HepG2 (cell line): ENCODE results near the gene PPP1R9A. TPM values are rescaled to one million over a fixed set of nuclear protein-coding genes. Genes with fewer than 3 reads are reported as not detected.

Source experiments
- ATAC-seq: fragments of 200-7000 bp; cut with Tn5 transposase; 3 replicates; pipeline ENCODE4 v1.9.1; 2020; ENCODE audit warnings: mild to moderate bottlenecking, moderate library complexity
- BruUV-seq: library from RNA; stranded (reverse); fragments of 400-500 nt; replicated peaks from 2 replicates; lab custom pipeline; 2021; lab: Mats Ljungman, UMichigan
- CTCF ChIA-PET: fragments of 300-600 bp; formaldehyde crosslinking; extraction: SDS; loops from one replicate; lab custom pipeline; 2021; ENCODE audit warnings: low total read pairs, inconsistent platforms, low intra/inter-chr PET ratio; lab: Yijun Ruan, JAX
- POLR2A ChIA-PET: fragments of 350-600 bp; sonication (Branson Sonifier 250); formaldehyde crosslinking; loops from one replicate; lab custom pipeline; 2020; ENCODE audit warnings: antibody characterized with exemption, inconsistent platforms; lab: Yijun Ruan, JAX
- DNase-seq: peaks from one replicate; pipeline ENCODE4 v3.0.0-alpha.2; 2015; ENCODE audit warnings: low spot score
- FAIRE-seq: peaks from 3 replicates; lab custom pipeline; 2011; peaks lifted over from hg19 to GRCh38; lab: Jason Lieb, UNC
- H2AFZ ChIP-seq: one replicate; pipeline ENCODE4 v1.6.1; 2011; ENCODE audit warnings: low read length, inconsistent platforms
- H3K27ac ChIP-seq: fragments of 300-600 bp; 3 replicates; pipeline ENCODE4 v1.8.0; 2011; ENCODE audit warnings: mixed run types, mild to moderate bottlenecking, mixed read lengths, low read length, inconsistent platforms; ENCODE audit not compliant: insufficient read depth; ENCODE audit errors: extremely low read length
- H3K27me3 ChIP-seq, 2 experiments: fragments of 200-600 bp in 1 of 2; 2 replicates in 1 of 2; 3 replicates in 1 of 2; pipeline versions ENCODE4 v1.6.0 to v1.8.0; 2011; ENCODE audit warnings: low read length in 2 of 2, mild to moderate bottlenecking in 2 of 2, moderate library complexity in 2 of 2, inconsistent platforms in 1 of 2; ENCODE audit not compliant: insufficient read depth in 2 of 2, control insufficient read depth in 1 of 2
- H3K36me3 ChIP-seq, 2 experiments: fragments of 200-600 bp in 1 of 2; replicated peaks in 1 of 2; 2 replicates in 1 of 2; 3 replicates in 1 of 2; pipeline versions ENCODE4 v1.5.1 to v1.8.0; 2011; ENCODE audit warnings: low read length in 2 of 2, inconsistent platforms in 1 of 2; ENCODE audit not compliant: insufficient read depth in 2 of 2, control insufficient read depth in 1 of 2
- H3K4me1 ChIP-seq: 2 replicates; pipeline ENCODE4 v1.5.1; 2012; ENCODE audit warnings: low read length, inconsistent platforms; ENCODE audit not compliant: insufficient read depth
- H3K4me2 ChIP-seq: 2 replicates; pipeline ENCODE4 v1.6.0; 2011; ENCODE audit warnings: low read depth, low read length, inconsistent platforms
- H3K4me3 ChIP-seq, 3 experiments: fragments of 200-600 bp in 1 of 3; sonication (generic), shearing (Covaris generic) in 1 of 3; replicated peaks in 1 of 3; 2 replicates each; pipeline ENCODE4 v1.5.1; 2011 to 2016; ENCODE audit warnings: low read length in 3 of 3, inconsistent platforms in 2 of 3, low read depth in 2 of 3, mild to moderate bottlenecking in 2 of 3, control low read depth in 1 of 3, mixed read lengths in 1 of 3; ENCODE audit not compliant: insufficient read depth in 1 of 3
- H3K79me2 ChIP-seq: one replicate; pipeline ENCODE4 v1.6.1; 2011; ENCODE audit warnings: low read length, inconsistent platforms; ENCODE audit not compliant: insufficient read depth
- H3K9ac ChIP-seq: 2 replicates; pipeline ENCODE4 v1.6.0; 2011; ENCODE audit warnings: mild to moderate bottlenecking, low read depth, low read length, inconsistent platforms; ENCODE audit not compliant: insufficient read depth
- H3K9me3 ChIP-seq: 2 replicates; pipeline ENCODE4 v1.5.1; 2012; ENCODE audit warnings: mild to moderate bottlenecking, low read length
- H4K20me1 ChIP-seq: 2 replicates; pipeline ENCODE4 v1.6.0; 2011; ENCODE audit warnings: inconsistent platforms, mild to moderate bottlenecking, low read length, moderate library complexity; ENCODE audit not compliant: insufficient read depth
- BRCA1 ChIP-seq: sonication (generic); formaldehyde crosslinking; IDR thresholded peaks from 2 replicates; pipeline ENCODE4 v1.4.0; 2020; ENCODE audit warnings: missing genetic modification reagents
- CAMTA2 ChIP-seq: sonication (generic); formaldehyde crosslinking; IDR thresholded peaks from 2 replicates; pipeline ENCODE4 v1.4.0; 2020; ENCODE audit warnings: mild to moderate bottlenecking, missing genetic modification reagents, borderline replicate concordance
- CREM ChIP-seq, 2 experiments: sonication (generic) in 1 of 2; formaldehyde crosslinking in 1 of 2; IDR thresholded peaks; 2 replicates each; pipeline versions ENCODE4 v1.4.0 to v1.6.1; 2016 to 2020; ENCODE audit warnings: antibody characterized with exemption in 1 of 2, mild to moderate bottlenecking in 1 of 2, missing genetic modification reagents in 1 of 2
- ERF ChIP-seq: IDR thresholded peaks from 2 replicates; pipeline ENCODE4 v1.6.1; 2018; ENCODE audit warnings: missing biosample characterization, missing genetic modification reagents
- FOXP1 ChIP-seq, 2 experiments: fragments of 450-650 bp in 1 of 2; IDR thresholded peaks; 2 replicates each; pipeline ENCODE4 v1.6.1; 2017 to 2018; ENCODE audit warnings: antibody characterized with exemption in 1 of 2
- GABPB1 ChIP-seq: IDR thresholded peaks from 2 replicates; pipeline ENCODE4 v1.6.1; 2016; ENCODE audit warnings: mild to moderate bottlenecking, missing genetic modification reagents, moderate library complexity, missing compliant biosample characterization
- NR2F2 ChIP-seq: IDR thresholded peaks from 2 replicates; pipeline ENCODE4 v1.6.1; 2012; ENCODE audit warnings: low read depth, inconsistent platforms, borderline replicate concordance
- NR3C1 ChIP-seq: sonication (generic); formaldehyde crosslinking; IDR thresholded peaks from 2 replicates; pipeline ENCODE4 v1.4.0; 2020; ENCODE audit warnings: missing genetic modification reagents
- POLR2AphosphoS2 ChIP-seq: IDR thresholded peaks from 2 replicates; pipeline ENCODE4 v1.6.1; 2011; ENCODE audit warnings: low read depth, low read length, improper control_type of control experiment
- SMYD3 ChIP-seq: sonication (generic); formaldehyde crosslinking; IDR thresholded peaks from 2 replicates; pipeline ENCODE4 v1.8.1; 2023; ENCODE audit warnings: mild to moderate bottlenecking, missing genetic modification reagents
- SP1 ChIP-seq, 2 experiments: fragments of 450-650 bp in 1 of 2; sonication (generic) in 1 of 2; formaldehyde crosslinking in 1 of 2; IDR thresholded peaks; 2 replicates each; pipeline versions ENCODE4 v1.4.0 to v1.6.1; 2016 to 2020; ENCODE audit warnings: missing genetic modification reagents in 1 of 2
- STAT5B ChIP-seq: sonication (generic); formaldehyde crosslinking; IDR thresholded peaks from 2 replicates; pipeline ENCODE4 v1.4.0; 2020; ENCODE audit warnings: missing genetic modification reagents
- TERF1 ChIP-seq: sonication (generic); formaldehyde crosslinking; IDR thresholded peaks from 2 replicates; pipeline ENCODE4 v1.8.0; 2022; ENCODE audit warnings: mild to moderate bottlenecking, missing genetic modification reagents, moderate library complexity
- U2AF2 ChIP-seq: fragments of 200-400 bp; formaldehyde crosslinking; IDR thresholded peaks from 2 replicates; pipeline ENCODE4 v1.6.1; 2017; ENCODE audit warnings: low read depth, mild to moderate bottlenecking, low read length
- ZKSCAN8 ChIP-seq: IDR thresholded peaks from 2 replicates; pipeline ENCODE4 v1.6.1; 2016; ENCODE audit warnings: borderline replicate concordance, missing genetic modification reagents, missing compliant biosample characterization
- ZNF121 ChIP-seq: sonication (generic); formaldehyde crosslinking; IDR thresholded peaks from 2 replicates; pipeline ENCODE4 v1.5.0; 2020; ENCODE audit warnings: mild to moderate bottlenecking, missing genetic modification reagents
- ZNF317 ChIP-seq: sonication (generic); formaldehyde crosslinking; IDR thresholded peaks from 2 replicates; pipeline ENCODE4 v1.5.0; 2020; ENCODE audit warnings: mild to moderate bottlenecking, missing genetic modification reagents
- ZNF367 ChIP-seq: sonication (generic); formaldehyde crosslinking; IDR thresholded peaks from 2 replicates; pipeline ENCODE4 v1.4.0; 2020; ENCODE audit warnings: missing genetic modification reagents, borderline replicate concordance
- ZNF468 ChIP-seq: sonication (generic); formaldehyde crosslinking; IDR thresholded peaks from 2 replicates; pipeline ENCODE4 v1.8.0; 2022; ENCODE audit warnings: mild to moderate bottlenecking, moderate library complexity, missing genetic modification reagents
- ZNF576 ChIP-seq: sonication (generic); formaldehyde crosslinking; IDR thresholded peaks from 2 replicates; pipeline ENCODE4 v1.4.0; 2020; ENCODE audit warnings: mild to moderate bottlenecking, missing genetic modification reagents
- WGBS: methylation state at CpG from one replicate; pipeline ENCODE4 v1.1.6; 2017; ENCODE audit warnings: low lambda C conversion rate; 5-methylcytosine and 5-hydroxymethylcytosine counted together
- in situ Hi-C: cut with HindIII; loops from 2 replicates; pipeline ENCODE4 v1.10.0; 2017; ENCODE audit warnings: low pct_unique_long_range_greater_than_20kb; ENCODE audit not compliant: extremely low pct_ligation_motif_present
- intact Hi-C: fragments of 100-400 bp; cut with micrococcal nuclease; formaldehyde crosslinking; loops from one replicate; pipeline ENCODE4 v1.10.0; 2022; ENCODE audit not compliant: unreplicated experiment
- polyA plus RNA-seq, 8 experiments: library from polyadenylated mRNA; depleted of rRNA in 3 of 8; stranded (reverse) in 7 of 8; unstranded in 1 of 8; fragments of >200 nt; fragmentation: Illumina TruSeq in 4 of 8; extraction: Trizol in 4 of 8; gene quantifications; 2 replicates each; pipeline versions ENCODE4 v1.2.1 to v1.2.3, GENCODE V29; 2011 to 2016; ENCODE audit warnings: low read depth in 4 of 8, missing spikeins in 1 of 8, mixed read lengths in 1 of 8; ENCODE audit not compliant: insufficient read depth in 1 of 8
- total RNA-seq, 5 experiments: library from RNA; depleted of rRNA; stranded (reverse); fragments of >200 nt; fragmentation: Illumina TruSeq; extraction: Trizol; gene quantifications; 2 replicates each; pipeline ENCODE4 v1.2.3, GENCODE V29; 2016; ENCODE audit warnings: low read depth in 1 of 5
- TF ChIP-seq, protein P1 (sequence below): sonication (generic); formaldehyde crosslinking; IDR thresholded peaks from 2 replicates; pipeline ENCODE4 v1.4.0; 2020; ENCODE audit warnings: missing genetic modification reagents, mild to moderate bottlenecking, borderline replicate concordance
- TF ChIP-seq, protein P2 (sequence below): IDR thresholded peaks from 2 replicates; pipeline ENCODE4 v1.6.1; 2016; ENCODE audit warnings: missing biosample characterization, missing genetic modification reagents, low read depth

PPP1R9A gene
- total and polyA plus RNA-seq, 2 of the 13 experiments (the other 11 are each of a cell fraction or from before 2014, with no cell fraction given), result 11.4 to 31.9 TPM

- no peak overlapping the region for H2AFZ ChIP-seq
- ChIA-PET CTCF (no interaction called here), POLR2A (no interaction called here)
- 0 out of 2 replicates have a peak, but pooled peaks cover 3% of the 10 kb centered on the region for H4K20me1 ChIP-seq
- no peak overlapping the region for H3K27ac ChIP-seq
- peaks cover 16% of the 10 kb centered on the region for H3K4me1 ChIP-seq
- BruUV-seq, result no TSS peak
- FAIRE-seq (no peak), DNase-seq (peak; percentile 30), ATAC-seq (peak; percentile 53)
- no peak overlapping the region for H3K4me3 ChIP-seq
- H3K79me2 ChIP-seq, result no peaks in the 10 kb centered on the region
- no peaks in the 10 kb centered on the region for H3K9me3 ChIP-seq
- WGBS, result 27% methylated on average over 2 of the region's 2 CpGs
- no peak overlapping the region for H3K9ac ChIP-seq
- no peaks in the 10 kb centered on the region for H3K27me3 ChIP-seq
- H3K4me2 ChIP-seq, result no peak overlapping the region
- H3K36me3 ChIP-seq, result peaks cover 0 to 2% of the 10 kb centered on the region in 2 experiments; a peak in 2 of 5 replicates
- intact Hi-C loops (no loop called here), in situ Hi-C loops (no loop called here)
- TF ChIP-seq U2AF2 (no peak), NR2F2 (no peak), NR3C1 (CRISPR knock-in tag) (no peak), ZNF317 (CRISPR knock-in tag) (no peak), ZNF121 (CRISPR knock-in tag) (no peak), ERF (CRISPR knock-in tag) (peak; percentile 39; the same call in 1 of the 2 replicates), CAMTA2 (CRISPR knock-in tag) (no peak), ZNF468 (CRISPR knock-in tag) (no peak), SMYD3 (CRISPR knock-in tag) (no peak), FOXP1 (IDR thresholded peaks at IDR 0.05) (no peak), FOXP1 (CRISPR knock-in tag; IDR thresholded peaks at IDR 0.05) (peak; percentile 70), BRCA1 (no peak), CREM (IDR thresholded peaks at IDR 0.05) (peak; percentile 19; the same call in 1 of the 2 replicates), CREM (CRISPR knock-in tag; IDR thresholded peaks at IDR 0.05) (no peak), SP1 (IDR thresholded peaks at IDR 0.05) (no peak), SP1 (CRISPR knock-in tag; IDR thresholded peaks at IDR 0.05) (no peak), ZNF367 (no peak), STAT5B (CRISPR knock-in tag) (no peak), POLR2AphosphoS2 (no peak), GABPB1 (CRISPR knock-in tag) (no peak), ZKSCAN8 (CRISPR knock-in tag) (peak; percentile 97), ZNF576 (CRISPR knock-in tag) (no peak), TERF1 (CRISPR knock-in tag) (no peak)
- TF ChIP-seq, protein P1, sequence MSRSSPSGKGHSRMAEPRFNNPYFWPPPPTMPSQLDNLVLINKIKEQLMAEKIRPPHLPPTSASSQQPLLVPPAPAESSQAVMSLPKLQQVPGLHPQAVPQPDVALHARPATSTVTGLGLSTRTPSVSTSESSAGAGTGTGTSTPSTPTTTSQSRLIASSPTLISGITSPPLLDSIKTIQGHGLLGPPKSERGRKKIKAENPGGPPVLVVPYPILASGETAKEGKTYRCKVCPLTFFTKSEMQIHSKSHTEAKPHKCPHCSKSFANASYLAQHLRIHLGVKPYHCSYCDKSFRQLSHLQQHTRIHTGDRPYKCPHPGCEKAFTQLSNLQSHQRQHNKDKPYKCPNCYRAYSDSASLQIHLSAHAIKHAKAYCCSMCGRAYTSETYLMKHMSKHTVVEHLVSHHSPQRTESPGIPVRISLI (CRISPR knock-in tag), result peak; percentile 79; the same call in 1 of the 2 replicates
- TF ChIP-seq, protein P2, sequence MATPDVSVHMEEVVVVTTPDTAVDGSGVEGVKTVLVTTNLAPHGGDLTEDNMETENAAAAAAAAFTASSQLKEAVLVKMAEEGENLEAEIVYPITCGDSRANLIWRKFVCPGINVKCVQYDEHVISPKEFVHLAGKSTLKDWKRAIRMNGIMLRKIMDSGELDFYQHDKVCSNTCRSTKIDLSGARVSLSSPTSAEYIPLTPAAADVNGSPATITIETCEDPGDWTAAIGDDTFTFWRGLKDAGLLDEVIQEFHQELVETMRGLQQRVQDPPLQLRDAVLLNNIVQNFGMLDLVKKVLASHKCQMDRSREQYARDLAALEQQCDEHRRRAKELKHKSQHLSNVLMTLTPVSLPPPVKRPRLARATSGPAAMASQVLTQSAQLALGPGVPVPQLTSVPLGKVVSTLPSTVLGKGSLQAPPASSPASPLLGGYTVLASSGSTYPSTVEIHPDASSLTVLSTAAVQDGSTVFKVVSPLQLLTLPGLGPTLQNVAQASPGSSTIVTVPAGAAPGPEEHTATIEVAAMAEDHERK (CRISPR knock-in tag), result no peak
These were observed 218.8 kb downstream of the PPP1R9A start for GRCh38 chr7:95126053-95126709.
